Immature natural killer cell (primary cell): ENCODE results near the gene MAPK8IP1. TPM values are rescaled to one million over a fixed set of nuclear protein-coding genes. Genes with fewer than 3 reads are reported as not detected.

Experiments
- DNase-seq, 3 donors: peaks; one replicate each; pipeline ENCODE4 v3.0.0; 2022; ENCODE audit warnings: mixed read lengths in 1 of 3
- H3K27ac Mint-ChIP-seq, 6 donors: one replicate each; pipeline ENCODE4 v1.8.0; 2020; ENCODE audit warnings: mixed read lengths in 6 of 6, mild to moderate bottlenecking in 5 of 6, inconsistent platforms in 4 of 6, moderate library complexity in 3 of 6
- H3K27me3 Mint-ChIP-seq, 3 donors: one replicate each; pipeline ENCODE4 v1.8.0; 2020 to 2021; ENCODE audit warnings: low read depth in 3 of 3, mild to moderate bottlenecking in 3 of 3, mixed read lengths in 3 of 3, moderate library complexity in 3 of 3, inconsistent platforms in 1 of 3
- H3K36me3 Mint-ChIP-seq, 3 donors: one replicate each; pipeline ENCODE4 v1.8.0; 2020; ENCODE audit warnings: mixed read lengths in 3 of 3, inconsistent platforms in 2 of 3, mild to moderate bottlenecking in 2 of 3
- H3K4me1 Mint-ChIP-seq, 2 donors: one replicate each; pipeline ENCODE4 v1.8.0; 2020; ENCODE audit warnings: inconsistent platforms in 2 of 2, mild to moderate bottlenecking in 2 of 2, mixed read lengths in 2 of 2, moderate library complexity in 1 of 2
- H3K4me3 Mint-ChIP-seq, 5 donors: one replicate each; pipeline ENCODE4 v1.8.0; 2020; ENCODE audit warnings: mild to moderate bottlenecking in 5 of 5, mixed read lengths in 5 of 5, inconsistent platforms in 3 of 5, moderate library complexity in 3 of 5
- H3K9me3 Mint-ChIP-seq, 6 donors: one replicate each; pipeline ENCODE4 v1.8.0; 2020; ENCODE audit warnings: mild to moderate bottlenecking in 6 of 6, mixed read lengths in 6 of 6, inconsistent platforms in 4 of 6, moderate library complexity in 3 of 6
- polyA plus RNA-seq, 3 donors: library from polyadenylated mRNA; unstranded; fragments of 300-500 nt; fragmentation: Illumina TruSeq; gene quantifications; one replicate each; pipeline ENCODE4 v1.2.3, GENCODE V29; 2021

Gene MAPK8IP1
- polyA plus RNA-seq, 3 donors from 2014 or later, result 0.08 to 0.09 TPM; not detected in 1

DNA sequence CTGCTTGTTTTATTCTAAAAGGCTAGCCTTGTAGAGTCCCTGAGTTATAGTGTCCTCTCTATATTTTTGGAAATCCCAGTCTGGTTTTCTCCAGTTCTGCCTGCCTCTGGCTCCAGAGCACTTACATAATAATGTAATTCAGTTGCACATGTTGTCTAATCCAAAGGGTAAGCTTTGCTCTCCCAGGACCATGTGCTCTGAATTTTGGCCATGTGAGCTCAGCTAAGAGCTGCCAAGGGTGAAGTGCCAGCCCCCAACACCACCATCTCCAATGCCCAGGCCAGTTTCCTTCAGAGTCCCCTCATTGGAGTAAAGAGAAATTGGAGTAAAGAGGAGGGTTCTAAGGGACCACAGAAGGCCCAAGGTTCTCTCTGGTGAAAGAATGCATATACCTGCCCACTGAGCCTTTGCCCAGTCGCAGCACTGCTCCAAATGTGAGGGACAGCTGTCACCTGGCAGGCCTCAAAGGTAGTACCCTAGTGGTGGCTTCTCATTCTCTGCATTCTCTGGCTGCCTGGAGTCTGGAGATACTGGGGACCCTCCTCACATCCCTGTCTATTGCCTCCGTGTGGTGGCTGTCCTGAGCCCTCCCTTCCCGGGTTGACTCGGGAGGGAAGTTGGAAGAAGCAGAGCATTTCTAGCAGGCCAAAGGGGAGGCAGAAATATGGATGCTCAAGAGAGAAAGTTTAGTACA is 33.3 kb upstream of the MAPK8IP1 start:
- H3K27me3 Mint-ChIP-seq, result peaks cover under 1 to 3% (median 2%) of the 10 kb centered on the region in 3 donors
- H3K4me1 Mint-ChIP-seq, result peaks cover 19 to 47% of the 10 kb centered on the region in 2 donors
- H3K27ac Mint-ChIP-seq, result no peak overlapping the region
- DNase-seq, result no peak
- H3K9me3 Mint-ChIP-seq, result no peaks in the 10 kb centered on the region
- peaks cover 5% of the 10 kb centered on the region in 3 donors for H3K36me3 Mint-ChIP-seq
- no peak overlapping the region for H3K4me3 Mint-ChIP-seq

DNA sequence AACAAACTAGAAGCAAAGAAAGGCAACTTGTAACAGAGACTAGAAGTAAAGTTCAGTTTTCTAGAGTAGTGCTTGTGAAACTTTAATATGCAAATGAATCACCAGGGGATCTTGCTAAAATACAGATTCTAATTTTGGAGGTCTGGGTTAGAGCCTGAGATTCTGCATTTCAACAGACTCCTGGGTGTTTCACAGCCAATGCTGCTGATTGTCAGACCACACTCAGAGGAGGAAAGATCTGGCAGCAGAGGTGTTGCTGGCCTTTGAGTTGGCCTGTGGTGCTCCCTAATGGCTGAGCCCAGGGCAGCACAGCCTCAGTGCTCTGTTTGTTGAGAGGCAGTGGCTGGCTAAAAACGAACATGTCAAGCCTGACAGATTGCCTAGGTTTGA is 32.7 kb upstream of the MAPK8IP1 start:
- Mint-ChIP-seq H3K27ac (no peak overlapping the region), H3K27me3 (peaks cover 0 to 2% (median 0%) of the 10 kb centered on the region in 3 donors), H3K9me3 (no peaks in the 10 kb centered on the region), H3K36me3 (peaks cover 8 to 9% (median 9%) of the 10 kb centered on the region in 3 donors), H3K4me1 (peaks cover 19 to 51% of the 10 kb centered on the region in 2 donors), H3K4me3 (no peak overlapping the region)
- DNase-seq, result no peak

DNA sequence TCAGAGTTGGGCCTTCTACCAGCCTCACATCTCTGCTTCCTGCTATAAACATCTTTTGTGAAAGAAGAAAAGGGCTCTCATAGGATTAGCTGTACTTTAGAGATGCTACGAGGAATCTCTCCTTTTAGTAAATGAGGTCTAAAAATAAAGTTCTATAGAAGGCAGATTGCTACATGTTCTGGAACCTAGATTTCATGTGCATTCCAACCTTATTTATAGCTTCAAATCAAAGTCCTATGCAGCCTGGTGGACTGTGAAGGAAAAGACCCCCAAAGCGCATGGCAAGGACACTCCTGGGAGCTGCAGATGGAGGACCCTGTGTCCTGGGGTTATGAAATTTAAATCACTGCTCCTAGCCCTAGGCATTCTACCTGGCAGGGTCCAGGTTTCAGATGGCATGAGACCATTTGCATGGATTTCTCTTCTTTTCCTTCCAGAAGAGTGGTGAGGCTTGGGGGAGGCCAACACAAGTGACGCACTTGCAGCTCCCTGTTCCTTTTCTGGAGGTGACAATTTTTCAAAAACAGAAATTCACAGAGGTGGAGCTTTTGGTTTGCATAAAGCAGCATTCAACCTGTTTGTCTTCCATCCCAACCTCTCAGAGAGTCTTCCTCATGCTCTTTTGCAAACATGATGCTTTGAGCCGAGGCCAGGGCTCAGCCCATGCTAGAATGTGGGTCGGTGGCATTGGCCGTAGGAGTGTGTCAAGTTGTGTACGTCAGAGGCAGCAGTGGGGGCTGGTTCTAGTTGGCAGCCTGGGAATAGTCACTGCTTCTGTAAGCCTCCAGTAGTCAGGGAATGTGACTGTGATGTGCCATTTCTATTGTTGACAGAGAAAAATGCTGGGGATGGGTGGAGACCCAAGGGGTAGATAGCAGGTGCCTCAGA is 31.9 kb upstream of the MAPK8IP1 start:
- H3K27ac Mint-ChIP-seq, result no peak overlapping the region
- peaks cover 0 to 2% (median 2%) of the 10 kb centered on the region in 3 donors for H3K27me3 Mint-ChIP-seq
- H3K36me3 Mint-ChIP-seq, result peaks cover 8 to 11% (median 10%) of the 10 kb centered on the region in 3 donors
- no peaks in the 10 kb centered on the region for H3K9me3 Mint-ChIP-seq
- no peak for DNase-seq
- peaks cover 11 to 43% of the 10 kb centered on the region in 2 donors for H3K4me1 Mint-ChIP-seq
- H3K4me3 Mint-ChIP-seq, result no peak overlapping the region

DNA sequence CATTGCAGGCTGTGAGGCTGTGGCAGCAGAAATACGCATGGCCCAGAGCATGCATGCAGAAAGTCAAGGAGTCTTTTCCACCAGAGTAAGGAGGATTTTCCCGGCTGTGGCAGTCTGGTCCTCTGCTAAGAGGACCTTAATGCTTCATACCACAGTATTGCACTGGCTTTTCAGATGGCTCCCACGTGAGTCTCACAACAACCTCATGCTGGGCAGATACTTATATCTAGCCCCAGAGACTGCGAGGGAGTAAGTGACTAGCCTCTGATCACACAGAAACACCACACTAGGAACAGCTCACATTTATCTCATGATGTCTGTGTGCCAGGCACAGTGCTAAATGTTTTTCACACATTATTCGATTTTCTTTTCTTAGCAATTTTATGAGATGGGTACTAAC is 30.1 kb upstream of the MAPK8IP1 start:
- no peak for DNase-seq
- Mint-ChIP-seq H3K27ac (no peak overlapping the region), H3K4me3 (no peak overlapping the region), H3K9me3 (no peaks in the 10 kb centered on the region), H3K4me1 (peaks cover 0 to 33% of the 10 kb centered on the region in 2 donors), H3K36me3 (peaks cover 13 to 20% (median 16%) of the 10 kb centered on the region in 3 donors), H3K27me3 (peaks cover 2% of the 10 kb centered on the region in 3 donors)

DNA sequence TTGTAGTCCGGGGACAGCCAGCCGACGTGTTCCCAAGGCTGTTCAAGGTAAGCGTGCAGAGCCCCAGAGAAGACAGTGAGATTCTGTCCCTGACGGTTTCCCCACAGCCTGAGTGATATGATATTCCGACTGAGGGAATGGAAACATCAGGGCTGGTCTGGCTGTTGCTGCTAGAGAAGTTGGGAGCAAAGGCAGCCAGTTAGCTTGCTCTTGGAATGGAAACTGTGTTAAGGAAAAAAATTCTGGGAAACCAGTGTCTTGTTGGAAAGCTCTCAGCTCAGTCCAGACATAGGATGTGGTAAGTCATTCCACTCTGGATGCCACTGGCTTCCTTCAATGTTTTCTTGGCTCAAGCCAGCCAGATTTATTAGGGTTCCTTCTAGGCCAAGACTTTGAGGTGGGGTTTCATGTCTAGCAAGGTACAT is 29.4 kb upstream of the MAPK8IP1 start:
- peaks cover 2% of the 10 kb centered on the region in 3 donors for H3K27me3 Mint-ChIP-seq
- peaks cover 17 to 28% (median 21%) of the 10 kb centered on the region in 3 donors for H3K36me3 Mint-ChIP-seq
- peaks cover 0 to 25% of the 10 kb centered on the region in 2 donors for H3K4me1 Mint-ChIP-seq
- no peak for DNase-seq
- H3K27ac Mint-ChIP-seq, result no peak overlapping the region
- H3K9me3 Mint-ChIP-seq, result no peaks in the 10 kb centered on the region
- H3K4me3 Mint-ChIP-seq, result no peak overlapping the region

DNA sequence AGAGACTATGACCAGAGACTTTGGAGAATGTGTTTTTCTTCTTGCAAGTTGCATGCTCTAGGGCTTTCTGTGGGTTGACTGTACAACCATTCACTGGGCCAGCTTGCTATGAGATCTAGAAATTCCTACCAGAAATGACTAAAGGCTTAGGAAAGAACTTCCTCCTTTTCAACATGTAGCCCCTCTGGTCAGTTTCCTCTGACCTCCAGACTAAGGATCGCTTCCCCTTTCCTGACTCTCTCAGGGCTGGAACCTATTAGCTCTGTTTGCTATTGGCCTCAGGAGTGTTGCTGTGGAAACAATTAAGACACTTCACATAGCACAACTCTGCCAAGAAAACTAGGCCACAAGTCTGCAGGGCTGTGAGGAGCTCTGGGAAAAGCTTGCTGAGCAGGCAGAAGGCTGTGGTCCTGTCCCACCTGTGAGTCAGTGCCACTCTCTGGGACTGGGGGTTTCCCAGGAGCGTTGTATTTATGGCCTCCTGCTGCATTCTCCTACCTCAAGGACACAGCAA is 27.4 kb upstream of the MAPK8IP1 start:
- DNase-seq, result no peak
- H3K4me3 Mint-ChIP-seq, result no peak overlapping the region
- peaks cover 0 to 13% of the 10 kb centered on the region in 2 donors for H3K4me1 Mint-ChIP-seq
- H3K27ac Mint-ChIP-seq, result no peak overlapping the region
- peaks cover 0 to 2% (median 2%) of the 10 kb centered on the region in 3 donors for H3K27me3 Mint-ChIP-seq
- peaks cover 30 to 47% (median 35%) of the 10 kb centered on the region in 3 donors for H3K36me3 Mint-ChIP-seq
- no peaks in the 10 kb centered on the region for H3K9me3 Mint-ChIP-seq

DNA sequence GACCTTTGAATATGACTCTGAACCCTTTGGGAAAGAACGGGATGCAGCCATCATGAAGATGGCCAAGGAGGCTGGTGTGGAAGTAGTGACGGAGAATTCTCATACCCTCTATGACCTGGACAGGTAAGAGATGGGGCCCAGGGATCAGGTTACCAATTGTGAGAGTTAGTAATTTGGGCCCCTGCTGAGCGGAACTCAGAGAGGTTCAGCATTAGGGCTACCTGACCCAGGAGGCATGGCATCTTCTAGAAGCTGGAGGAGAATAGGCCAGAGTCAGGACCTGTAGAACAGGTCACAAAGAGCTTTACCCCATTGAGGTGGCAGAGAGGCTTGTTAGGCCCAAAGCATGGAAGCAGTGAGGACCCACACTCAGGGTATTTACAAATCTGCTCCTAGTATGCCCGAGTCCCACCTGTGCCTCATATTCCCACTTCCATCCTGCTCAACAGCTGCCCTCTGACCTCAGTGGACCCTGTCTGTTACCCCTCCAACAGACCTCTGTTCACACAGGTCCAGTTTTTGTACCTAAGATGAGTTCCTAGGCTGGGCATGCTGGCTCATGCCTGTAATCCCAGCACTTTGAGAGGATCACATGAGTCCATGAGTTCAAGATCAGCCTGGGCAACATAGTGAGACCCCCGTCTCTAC is 26.6 kb upstream of the MAPK8IP1 start:
- H3K27ac Mint-ChIP-seq, result peak overlapping the region in 1 of 6 donors; percentile 24
- peaks cover 33 to 51% (median 38%) of the 10 kb centered on the region in 3 donors for H3K36me3 Mint-ChIP-seq
- H3K9me3 Mint-ChIP-seq, result no peaks in the 10 kb centered on the region
- H3K4me1 Mint-ChIP-seq, result peaks cover 0 to 11% of the 10 kb centered on the region in 2 donors
- no peak for DNase-seq
- no peak overlapping the region for H3K4me3 Mint-ChIP-seq
- H3K27me3 Mint-ChIP-seq, result peaks cover 0 to 2% (median 2%) of the 10 kb centered on the region in 3 donors

DNA sequence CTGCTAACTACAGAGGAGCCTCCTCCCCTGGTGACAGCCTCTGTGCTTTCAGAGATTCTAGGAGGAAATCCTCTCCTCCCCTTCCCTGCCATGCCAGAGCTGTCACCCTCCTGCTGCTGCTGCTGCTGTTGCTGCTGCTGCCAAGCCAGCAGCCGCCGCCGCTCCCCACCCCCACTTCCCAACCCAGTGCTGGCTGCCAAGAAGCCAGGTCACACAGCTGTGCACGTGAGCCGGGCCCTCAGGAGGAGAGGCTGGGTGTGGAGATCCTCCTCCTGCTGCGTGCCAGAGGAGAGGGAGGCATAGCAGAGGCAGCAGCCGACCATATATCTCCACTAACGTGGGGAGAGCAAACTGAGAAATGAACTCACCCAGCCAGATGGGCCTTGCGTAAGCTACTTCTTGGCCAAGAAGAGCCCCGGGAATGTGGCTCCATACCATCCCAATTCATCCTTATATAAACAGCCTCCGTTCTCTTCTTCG is 25.8 kb upstream of the MAPK8IP1 start:
- H3K9me3 Mint-ChIP-seq, result no peaks in the 10 kb centered on the region
- peaks cover 33 to 51% (median 38%) of the 10 kb centered on the region in 3 donors for H3K36me3 Mint-ChIP-seq
- H3K4me3 Mint-ChIP-seq, result no peak overlapping the region
- peaks cover 0 to 7% of the 10 kb centered on the region in 2 donors for H3K4me1 Mint-ChIP-seq
- no peak for DNase-seq
- H3K27me3 Mint-ChIP-seq, result peaks cover 0 to 2% (median 2%) of the 10 kb centered on the region in 3 donors
- H3K27ac Mint-ChIP-seq, result no peak overlapping the region

DNA sequence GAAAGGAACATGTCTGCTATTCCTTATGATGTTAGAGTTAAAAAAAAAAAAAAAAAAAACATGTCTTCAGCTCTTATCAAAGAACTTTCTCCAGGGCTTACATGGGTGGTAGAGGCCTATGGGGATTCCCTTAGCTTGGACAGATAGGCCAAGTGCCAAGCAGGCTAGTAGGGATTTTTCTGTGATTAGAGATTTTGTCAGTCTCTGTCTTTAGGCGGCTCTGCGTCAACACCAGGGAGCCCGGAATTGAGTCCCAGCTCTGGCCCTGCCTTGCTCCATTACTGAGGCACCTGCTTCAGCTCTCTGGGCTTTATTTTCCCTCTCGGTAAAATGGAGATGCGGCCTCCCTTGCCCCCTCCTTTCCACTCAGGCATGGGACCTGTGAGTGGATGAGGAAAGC is 25.1 kb upstream of the MAPK8IP1 start:
- Mint-ChIP-seq H3K9me3 (no peaks in the 10 kb centered on the region), H3K4me3 (no peak overlapping the region), H3K27me3 (peaks cover 0 to 2% (median 2%) of the 10 kb centered on the region in 3 donors), H3K27ac (no peak overlapping the region), H3K36me3 (peaks cover 33 to 57% (median 38%) of the 10 kb centered on the region in 3 donors), H3K4me1 (peaks cover 0 to 7% of the 10 kb centered on the region in 2 donors)
- no peak for DNase-seq

DNA sequence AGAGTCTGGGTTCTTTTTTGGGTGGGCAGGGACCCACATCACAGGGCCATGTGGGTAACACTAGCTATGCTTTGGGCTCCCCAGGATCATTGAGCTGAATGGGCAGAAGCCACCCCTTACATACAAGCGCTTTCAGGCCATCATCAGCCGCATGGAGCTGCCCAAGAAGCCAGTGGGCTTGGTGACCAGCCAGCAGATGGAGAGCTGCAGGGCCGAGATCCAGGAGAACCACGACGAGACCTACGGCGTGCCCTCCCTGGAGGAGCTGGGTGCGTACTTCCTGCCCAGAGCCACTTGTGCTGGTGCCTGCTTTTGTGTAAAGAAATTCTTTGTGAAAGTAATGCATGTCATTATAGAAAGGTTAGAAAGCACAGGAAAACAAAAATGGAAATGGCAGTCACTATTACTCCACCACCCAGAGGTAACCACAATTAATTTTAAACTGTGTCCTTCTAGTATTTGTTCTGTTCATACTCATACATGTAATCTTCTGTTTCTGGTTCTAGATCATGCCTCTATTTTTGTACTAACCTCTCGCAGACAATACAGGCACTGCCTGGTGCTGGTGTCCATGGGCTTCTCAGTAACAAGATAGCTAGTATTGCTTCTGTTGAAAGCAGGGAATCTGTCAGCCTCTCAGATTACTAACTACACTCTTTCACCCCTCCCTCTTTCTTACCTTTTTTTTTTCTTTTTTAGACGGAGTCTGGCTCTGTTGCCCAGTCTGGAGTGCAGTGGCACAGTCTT is 24.5 kb upstream of the MAPK8IP1 start:
- Mint-ChIP-seq H3K27ac (no peak overlapping the region), H3K4me3 (no peak overlapping the region), H3K9me3 (no peaks in the 10 kb centered on the region), H3K27me3 (peaks cover under 1 to 2% (median 2%) of the 10 kb centered on the region in 3 donors), H3K4me1 (peaks cover 0 to 7% of the 10 kb centered on the region in 2 donors), H3K36me3 (peaks cover 35 to 63% (median 39%) of the 10 kb centered on the region in 3 donors)
- DNase-seq, result no peak

DNA sequence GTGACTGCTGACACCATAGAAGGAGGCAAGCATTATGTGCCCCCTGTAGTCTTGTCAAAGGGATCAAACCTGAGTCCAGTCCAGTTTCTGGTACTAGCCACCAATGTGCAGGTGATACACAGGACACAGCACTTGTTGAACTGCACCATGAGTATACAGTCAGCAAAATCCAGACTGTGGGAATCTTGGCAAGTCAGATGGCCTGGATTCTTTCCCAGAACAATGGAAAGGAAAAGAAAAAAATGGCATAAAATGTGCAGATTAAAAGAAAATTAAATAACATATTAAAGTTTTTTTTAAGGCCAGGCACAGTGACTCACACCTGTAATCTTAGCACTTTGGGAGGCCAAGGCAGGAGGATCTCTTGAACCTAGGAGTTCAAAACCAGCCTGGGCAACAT is 21.4 kb upstream of the MAPK8IP1 start:
- no peak overlapping the region for H3K4me3 Mint-ChIP-seq
- peaks cover 35 to 67% (median 39%) of the 10 kb centered on the region in 3 donors for H3K36me3 Mint-ChIP-seq

DNA sequence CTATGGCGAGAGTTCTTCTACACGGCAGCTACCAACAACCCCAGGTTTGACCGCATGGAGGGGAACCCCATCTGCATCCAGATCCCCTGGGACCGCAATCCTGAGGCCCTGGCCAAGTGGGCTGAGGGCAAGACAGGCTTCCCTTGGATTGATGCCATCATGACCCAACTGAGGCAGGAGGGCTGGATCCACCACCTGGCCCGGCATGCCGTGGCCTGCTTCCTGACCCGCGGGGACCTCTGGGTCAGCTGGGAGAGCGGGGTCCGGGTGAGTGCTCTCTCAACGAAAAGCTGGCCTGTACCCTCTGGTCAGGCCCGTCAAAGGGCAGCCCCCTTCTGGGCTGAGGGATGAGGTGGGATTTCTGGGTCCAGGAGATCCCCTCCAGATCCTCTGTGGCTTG is 15.9 kb upstream of the MAPK8IP1 start:
- Mint-ChIP-seq H3K4me1 (no peaks in the 10 kb centered on the region), H3K36me3 (peaks cover 16 to 59% (median 27%) of the 10 kb centered on the region in 3 donors), H3K4me3 (no peak overlapping the region), H3K27ac (no peak overlapping the region), H3K27me3 (peaks cover 0 to 5% (median 2%) of the 10 kb centered on the region in 3 donors), H3K9me3 (peaks cover 0 to 1% (median 0%) of the 10 kb centered on the region in 6 donors)
- no peak for DNase-seq

More for the DNA sequence above, 21.4 kb upstream of the MAPK8IP1 start:
- Mint-ChIP-seq H3K27ac (no peak overlapping the region), H3K9me3 (peaks cover 0 to 1% (median 0%) of the 10 kb centered on the region in 6 donors), H3K4me1 (no peaks in the 10 kb centered on the region), H3K27me3 (peaks cover 2 to 5% (median 2%) of the 10 kb centered on the region in 3 donors)
- no peak for DNase-seq
